Measurements from ENCODE around the gene BTBD9.

GRCh38 chr6:38180586-38180985 is 459.1 kb downstream of the BTBD9 start:
- TF ChIP-seq CTCF (IDR thresholded peaks at IDR 0.05) (no peak), POLR2A (IDR thresholded peaks at IDR 0.05) (no peak)

All from vagina (tissue), 2 donors.